Measurements from ENCODE around the gene VPREB1.
"Not testable (repeated sequence)": the region's sequence is repeated elsewhere in the genome, so short reads cannot be mapped to it uniquely, and the experiment has no call there.

VPREB1 gene

GRCh38 chr22:22248878-22249277, 4.3 kb downstream of the VPREB1 start:
- DNase-seq: no peak

DNA sequence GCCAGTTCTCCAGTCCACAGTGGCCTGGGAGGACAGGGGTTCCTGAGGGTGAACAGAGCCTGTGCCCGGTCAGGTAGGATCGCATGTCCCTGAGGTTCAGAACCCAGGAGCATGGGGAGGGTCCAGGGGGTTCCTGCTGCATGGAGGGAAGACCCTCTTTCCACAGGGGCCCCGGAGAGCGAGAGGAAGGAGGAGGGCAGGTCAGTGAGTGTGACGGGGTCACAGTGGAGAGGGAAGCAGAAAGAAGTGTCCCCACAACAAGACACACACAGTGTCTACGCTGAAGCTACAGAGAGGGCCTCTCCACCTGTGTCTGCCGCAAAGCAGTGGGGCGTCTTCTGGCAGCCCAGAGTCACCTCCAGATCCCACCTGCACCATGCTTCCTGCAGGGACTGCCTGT, 6.1 kb downstream of the VPREB1 start:
- not testable (repeated sequence) for DNase-seq

GRCh38 chr22:22256133-22256532, 11.5 kb downstream of the VPREB1 start:
- not testable (repeated sequence) for DNase-seq

DNA sequence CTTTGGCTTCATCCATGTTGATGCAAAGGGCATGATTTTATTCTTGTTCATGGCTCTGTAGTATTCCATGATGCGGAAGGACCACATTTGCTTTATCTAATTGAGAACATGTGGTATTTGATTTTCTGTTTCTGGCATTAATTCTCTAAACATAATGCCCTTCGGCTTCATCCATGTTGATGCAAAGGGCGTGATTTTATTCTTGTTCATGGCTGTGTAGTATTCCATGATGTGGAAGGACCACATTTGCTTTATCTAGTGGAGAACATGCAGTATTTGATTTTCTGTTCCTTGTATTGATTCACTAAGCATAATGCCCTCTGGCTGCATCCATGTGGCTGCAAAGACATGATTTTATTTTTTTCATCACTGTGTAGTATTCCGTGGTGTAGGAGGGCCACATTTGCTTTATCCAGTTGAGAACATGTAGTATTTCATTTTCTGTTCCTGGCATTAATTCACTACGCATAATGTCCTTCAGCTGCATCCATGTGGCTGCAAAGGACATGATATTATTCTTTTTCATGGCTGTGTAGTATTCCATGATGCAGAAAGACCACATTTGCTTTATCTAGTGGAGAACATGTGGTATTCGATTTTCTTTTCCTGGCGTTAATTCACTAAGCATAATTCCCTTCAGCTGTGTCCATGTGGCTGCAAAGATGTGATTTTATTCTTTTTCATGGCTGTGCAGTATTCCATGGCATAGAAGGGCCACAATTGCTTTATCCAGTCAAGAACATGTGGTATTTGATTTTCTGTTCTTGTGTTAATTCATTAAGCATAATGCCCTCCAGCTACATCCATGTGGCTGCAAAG, 14.2 kb downstream of the VPREB1 start:
- not testable (repeated sequence) for DNase-seq

- not testable (repeated sequence) for DNase-seq
Observed at GRCh38 chr22:22260169-22260568, 15.6 kb downstream of the VPREB1 start.

DNA sequence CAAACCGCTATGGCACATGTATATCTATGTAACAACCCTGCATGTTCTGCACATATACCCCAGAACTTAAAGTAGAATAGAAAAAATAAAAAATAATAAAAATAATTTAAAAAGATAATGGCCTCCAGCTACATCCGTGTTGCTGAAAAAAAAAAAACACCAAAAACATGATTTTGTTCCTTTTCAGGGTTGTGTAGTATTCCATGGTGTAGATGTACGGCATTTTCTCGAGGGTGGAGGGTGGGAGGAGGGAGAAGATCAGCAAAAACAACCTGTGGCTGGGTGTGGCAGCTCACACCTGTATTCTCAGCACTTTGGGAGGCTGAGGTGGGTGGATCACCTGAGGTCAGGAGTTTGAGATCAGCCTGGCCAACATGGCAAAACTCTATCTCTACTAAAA, 16.0 kb downstream of the VPREB1 start:
- DNase-seq: not testable (repeated sequence)

DNA sequence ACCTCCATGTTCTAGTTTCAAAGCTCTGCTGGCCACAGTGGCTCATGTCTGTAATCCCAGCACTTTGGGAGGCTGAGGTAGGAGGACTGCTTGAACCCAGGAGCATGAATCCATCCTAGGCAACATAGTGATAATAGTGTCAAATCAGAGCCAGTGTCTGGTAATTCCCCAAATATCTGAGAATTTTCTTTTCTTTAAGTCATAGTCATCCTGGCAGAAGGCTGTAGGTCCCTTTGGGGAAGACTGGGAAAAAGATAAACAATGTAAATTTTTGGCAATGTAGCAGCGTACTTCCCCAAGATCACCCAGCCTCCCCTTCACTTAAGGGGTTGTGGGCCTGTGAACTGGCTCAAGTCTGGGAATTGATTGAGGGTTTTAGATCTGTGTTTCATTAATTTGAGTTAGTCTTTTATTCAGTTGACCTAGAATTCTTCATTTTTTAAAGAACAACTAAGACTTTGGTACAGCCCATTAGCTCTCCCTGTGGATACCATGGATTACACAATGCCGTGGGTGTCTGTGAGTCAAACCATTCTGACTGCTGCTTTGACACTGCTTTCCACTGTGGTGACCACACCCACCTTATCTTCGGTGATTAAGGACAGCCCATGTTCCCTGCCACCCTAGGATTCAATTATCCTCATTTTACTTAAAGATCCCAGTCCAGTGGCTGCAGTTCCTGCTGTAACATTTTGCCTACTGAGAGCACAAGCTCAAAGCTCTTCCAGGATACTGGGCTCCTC, 17.9 kb downstream of the VPREB1 start:
- DNase-seq: not testable (repeated sequence)

GRCh38 chr22:22263823-22264222, 19.2 kb downstream of the VPREB1 start:
- DNase-seq: not testable (repeated sequence)

DNA sequence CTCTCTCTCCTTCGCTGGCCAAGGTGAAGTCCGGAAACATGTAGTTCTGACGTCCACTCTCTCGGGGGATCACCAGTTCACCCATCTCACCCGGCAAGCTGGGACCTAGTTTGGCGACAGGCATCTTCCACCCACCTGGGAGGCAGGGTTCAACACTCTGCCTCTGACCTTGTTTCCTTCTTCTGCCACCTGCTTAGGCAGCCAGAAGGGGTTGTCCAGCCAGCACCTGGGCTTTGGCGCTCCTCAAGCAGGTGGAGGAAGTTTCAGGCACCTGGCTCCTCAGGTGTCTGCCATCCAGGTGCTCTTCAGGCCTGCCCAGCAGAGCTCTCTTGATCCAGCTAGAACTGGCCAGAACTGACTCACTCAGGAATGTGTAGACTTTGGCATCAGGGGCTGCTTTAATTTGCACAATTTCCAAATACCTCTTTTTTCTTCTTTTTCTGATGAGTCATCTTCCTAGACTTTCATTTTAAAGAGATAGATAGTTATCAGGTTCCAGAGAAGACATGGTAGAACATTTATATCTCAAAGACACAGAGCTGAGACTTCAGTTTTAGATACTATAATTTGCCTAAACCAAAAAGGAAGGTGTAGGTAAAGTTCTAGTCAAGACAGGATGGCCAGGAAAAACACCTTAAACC, 25.6 kb downstream of the VPREB1 start:
- not testable (repeated sequence) for DNase-seq

- DNase-seq: not testable (repeated sequence)
Observed at GRCh38 chr22:22277423-22277822, 32.8 kb downstream of the VPREB1 start.

DNA sequence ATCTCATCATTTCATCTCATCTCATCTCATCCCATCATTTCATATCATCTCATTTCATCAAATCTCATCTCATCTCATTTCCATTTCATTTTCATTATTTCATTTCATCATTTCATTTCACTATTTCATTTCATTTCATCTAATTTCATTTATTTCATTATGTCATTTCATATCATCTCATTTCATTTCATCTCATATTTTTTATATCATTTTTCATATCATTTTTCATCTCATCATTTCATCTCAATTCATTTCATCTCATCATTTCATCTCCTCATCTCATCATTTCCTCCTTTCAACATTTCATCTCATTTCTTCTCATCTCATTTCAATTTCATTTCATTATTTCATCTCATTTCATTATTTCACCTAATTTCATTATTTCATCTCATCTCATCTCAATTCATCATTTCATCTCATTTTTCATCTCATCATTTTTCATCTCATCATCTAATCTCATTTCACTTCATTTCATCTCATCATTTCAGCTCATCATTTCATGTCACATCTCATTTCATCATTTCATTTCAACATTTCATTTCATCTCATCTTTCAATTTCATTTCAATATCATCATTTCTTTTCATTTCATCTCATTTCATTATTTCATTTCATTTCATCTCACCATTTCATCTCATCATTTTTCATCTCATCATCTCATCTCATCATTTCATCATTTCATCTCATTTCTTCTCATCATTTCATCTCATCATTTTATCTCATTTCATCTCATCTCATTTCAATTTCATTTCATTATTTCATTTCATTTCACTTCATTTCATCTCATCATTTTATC, 40.6 kb downstream of the VPREB1 start:
- DNase-seq: not testable (repeated sequence)

DNA sequence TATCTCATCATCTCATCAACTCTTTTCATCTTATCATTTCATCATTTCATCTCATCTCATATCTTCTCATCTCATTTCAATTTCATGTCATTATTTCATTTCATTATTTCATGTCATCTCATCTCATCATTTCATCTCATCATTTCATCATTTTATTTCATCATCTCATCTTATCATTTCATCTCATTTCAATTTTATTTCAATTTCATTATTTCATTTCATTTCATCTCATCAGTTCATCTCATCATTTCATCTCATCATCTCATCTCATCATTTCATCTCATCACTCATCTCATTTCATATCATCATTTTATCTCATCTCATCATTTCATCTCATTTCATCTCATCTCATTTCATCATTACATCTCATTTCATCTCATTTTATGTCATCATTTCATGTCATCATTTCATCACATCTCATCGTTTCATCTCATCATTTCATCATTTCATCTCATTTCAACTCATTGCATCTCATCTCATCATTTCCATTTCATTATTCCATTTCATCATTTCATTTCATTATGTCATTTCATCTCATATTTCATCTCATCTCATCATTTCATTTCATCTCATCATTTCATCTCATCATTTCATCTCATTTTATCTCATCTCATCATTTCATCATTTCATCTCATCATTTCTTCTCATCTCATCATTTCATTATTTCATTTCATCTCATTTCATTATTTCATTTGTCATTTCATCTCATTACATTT, 42.0 kb downstream of the VPREB1 start:
- not testable (repeated sequence) for DNase-seq

- DNase-seq: not testable (repeated sequence)
Observed at GRCh38 chr22:22287106-22287626, 42.6 kb downstream of the VPREB1 start.

- not testable (repeated sequence) for DNase-seq
Observed at GRCh38 chr22:22289666-22290065, 45.1 kb downstream of the VPREB1 start.

GRCh38 chr22:22291129-22291806, 46.7 kb downstream of the VPREB1 start:
- DNase-seq: not testable (repeated sequence)

GRCh38 chr22:22292656-22293055, 48.1 kb downstream of the VPREB1 start:
- DNase-seq: not testable (repeated sequence)

DNA sequence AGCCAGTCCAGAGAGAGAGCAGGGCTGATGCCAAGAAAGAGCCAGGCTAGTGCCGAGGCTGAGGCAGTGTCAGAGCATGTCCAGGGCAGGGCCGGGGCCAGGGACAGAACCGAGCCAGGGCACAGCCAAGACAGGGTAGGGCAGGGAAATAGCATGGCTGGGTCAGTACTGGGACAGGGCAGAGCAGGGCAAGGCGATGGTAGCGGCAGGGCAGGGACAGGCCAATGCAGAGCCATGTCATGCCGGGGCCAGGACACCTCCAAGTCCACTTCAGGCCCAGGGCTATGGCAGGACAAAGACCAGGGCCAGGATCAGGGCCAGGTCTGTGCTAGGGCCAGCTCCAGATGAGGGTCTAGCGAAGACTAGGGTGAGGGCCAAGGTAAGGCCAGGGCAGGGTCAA, 48.9 kb downstream of the VPREB1 start:
- DNase-seq: not testable (repeated sequence)

GRCh38 chr22:22294641-22295040, 50.1 kb downstream of the VPREB1 start:
- not testable (repeated sequence) for DNase-seq
